Caco-2 (cell line): ENCODE measurements around the gene BCCIP. TPM values are rescaled to one million over a fixed set of nuclear protein-coding genes. Genes with fewer than 3 reads are reported as not detected.

Experiments used
- BruUV-seq: library from RNA; stranded (reverse); fragments of 400-500 nt; replicated peaks from 2 replicates; lab custom pipeline; 2021; lab: Mats Ljungman, UMichigan
- CTCF ChIA-PET: fragments of 300-600 bp; sonication (Branson Sonifier 250); formaldehyde crosslinking; loops from one replicate; lab custom pipeline; 2022; ENCODE audit warnings: antibody characterized with exemption; lab: Charles Lee
- POLR2A ChIA-PET: fragments of 300-600 bp; sonication (Branson Sonifier 250); formaldehyde crosslinking; loops from one replicate; lab custom pipeline; 2022; ENCODE audit warnings: antibody characterized with exemption; lab: Charles Lee
- DNase-seq, 2 experiments: peaks; one replicate each; pipeline versions ENCODE4 v3.0.0 to v3.0.0-alpha.2; 2020 to 2022
- H3K27me3 ChIP-seq: replicated peaks from 2 replicates; pipeline ENCODE4 v1.6.0; 2011; ENCODE audit warnings: low read length; ENCODE audit not compliant: control insufficient read depth, insufficient read depth
- H3K36me3 ChIP-seq: 2 replicates; pipeline ENCODE4 v1.5.1; 2011; ENCODE audit warnings: low read length; ENCODE audit not compliant: control insufficient read depth, insufficient read depth
- H3K4me1 ChIP-seq: fragments of 250-450 bp; sonication (Bioruptor Pico); 2 replicates; pipeline ENCODE4 v1.5.1; 2020; ENCODE audit warnings: mild to moderate bottlenecking
- H3K4me3 ChIP-seq: 2 replicates; pipeline ENCODE4 v1.5.1; 2011; ENCODE audit warnings: low read depth, mild to moderate bottlenecking, control low read depth, low read length
- H3K9me3 ChIP-seq: fragments of 250-450 bp; sonication (Bioruptor Pico); 2 replicates; pipeline ENCODE4 v1.5.1; 2020; ENCODE audit warnings: mild to moderate bottlenecking, moderate library complexity
- H3K27ac Mint-ChIP-seq: one replicate; pipeline ENCODE4 v1.8.0; 2022; ENCODE audit warnings: mixed read lengths; ENCODE audit not compliant: unreplicated experiment
- H3K27me3 Mint-ChIP-seq: one replicate; pipeline ENCODE4 v1.8.0; 2022; ENCODE audit warnings: mixed read lengths; ENCODE audit not compliant: insufficient read depth, unreplicated experiment
- H3K36me3 Mint-ChIP-seq: one replicate; pipeline ENCODE4 v1.8.0; 2022; ENCODE audit warnings: mild to moderate bottlenecking, mixed read lengths; ENCODE audit not compliant: insufficient read depth, unreplicated experiment
- H3K4me1 Mint-ChIP-seq: one replicate; pipeline ENCODE4 v1.8.0; 2022; ENCODE audit warnings: low read depth, mixed read lengths; ENCODE audit not compliant: unreplicated experiment
- H3K4me3 Mint-ChIP-seq: one replicate; pipeline ENCODE4 v1.8.0; 2022; ENCODE audit warnings: mild to moderate bottlenecking, moderate library complexity, mixed read lengths; ENCODE audit not compliant: unreplicated experiment
- H3K9me3 Mint-ChIP-seq: one replicate; pipeline ENCODE4 v1.8.0; 2022; ENCODE audit warnings: mixed read lengths; ENCODE audit not compliant: unreplicated experiment
- CTCF ChIP-seq, 2 experiments: fragments of 200-600 bp in 1 of 2; IDR thresholded peaks; 1 replicate in 1 of 2; 2 replicates in 1 of 2; pipeline versions ENCODE4 v1.5.1 to v1.8.0; 2011 to 2022; ENCODE audit warnings: antibody characterized with exemption in 1 of 2, control low read depth in 1 of 2, inconsistent platforms in 1 of 2, low read depth in 1 of 2, low read length in 1 of 2, mild to moderate bottlenecking in 1 of 2, moderate library complexity in 1 of 2; ENCODE audit not compliant: insufficient read depth in 1 of 2, severe bottlenecking in 1 of 2, unreplicated experiment in 1 of 2
- intact Hi-C: fragments of 100-400 bp; cut with micrococcal nuclease; formaldehyde crosslinking; loops from one replicate; pipeline ENCODE4 v1.10.0; 2022; ENCODE audit not compliant: unreplicated experiment
- total RNA-seq: library from RNA; stranded (reverse); gene quantifications from 2 replicates; pipeline ENCODE4 v1.2.3, GENCODE V29; 2022

BCCIP gene
- total RNA-seq, 1 experiment from 2014 or later = 91.2 TPM

DNA sequence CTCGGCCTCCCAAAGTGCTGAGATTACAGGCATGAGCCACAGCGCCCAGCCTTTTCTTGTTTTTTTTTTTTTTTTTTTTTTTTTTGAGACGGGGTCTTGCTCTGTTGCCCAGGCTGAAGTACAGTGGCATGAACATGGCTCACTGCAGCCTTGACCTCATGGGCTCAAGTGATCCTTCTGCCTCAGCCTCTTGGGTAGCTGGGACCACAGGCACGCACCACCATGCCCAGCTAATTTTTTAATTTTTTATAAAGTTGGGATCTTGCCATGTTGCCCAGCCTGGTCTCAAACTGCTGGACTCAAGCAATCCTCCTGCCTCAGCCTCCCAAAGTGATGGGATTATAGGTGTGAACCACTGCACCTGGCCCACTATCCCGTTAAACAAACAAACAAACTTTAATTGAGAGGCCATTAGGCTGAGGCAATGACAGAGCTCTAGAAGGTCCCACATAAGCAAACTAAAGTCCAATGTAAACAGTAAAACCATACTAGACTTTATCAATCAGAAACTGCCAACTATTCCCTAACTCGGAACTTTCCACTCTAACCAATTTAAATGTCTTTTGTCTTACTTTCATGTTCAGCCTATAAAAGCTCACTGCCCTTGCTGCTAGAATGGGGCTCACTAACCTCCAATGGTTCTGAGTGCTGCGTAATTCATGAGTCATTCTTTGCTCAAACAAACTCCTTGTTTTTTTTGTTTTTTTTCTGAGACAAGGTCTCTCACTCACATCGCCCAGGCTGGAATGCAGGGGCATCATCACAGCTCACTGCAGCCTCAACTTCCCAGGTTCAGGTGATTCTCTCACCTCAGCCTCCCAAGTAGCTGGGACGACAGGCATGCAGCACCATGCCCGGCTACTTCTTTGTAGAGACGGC, 55.9 kb downstream of the BCCIP start:
- Mint-ChIP-seq H3K4me3 (no peak overlapping the region), H3K27me3 (no peaks in the 10 kb centered on the region), H3K9me3 (peaks cover 13% of the 10 kb centered on the region), H3K27ac (peak overlapping the region; percentile 73), H3K4me1 (peaks cover 19% of the 10 kb centered on the region), H3K36me3 (peaks cover 18% of the 10 kb centered on the region)
- BruUV-seq = no TSS peak
- Histone ChIP-seq H3K27me3 (no peaks in the 10 kb centered on the region), H3K36me3 (no peaks in the 10 kb centered on the region; the same call in none of the 2 replicates), H3K4me3 (no peak overlapping the region), H3K9me3 (no peaks in the 10 kb centered on the region), H3K4me1 (peaks cover 16% of the 10 kb centered on the region)
- no peak for TF ChIP-seq CTCF (IDR thresholded peaks at IDR 0.05; ENCODE audit: insufficient read depth in 1 of 2, low read depth in 1 of 2, low read length in 1 of 2, severe bottlenecking in 1 of 2, unreplicated experiment in 1 of 2)
- POLR2A ChIA-PET = no interaction called here
- peak in 1 of 2 experiments; percentile 26 for DNase-seq
- CTCF ChIA-PET = no interaction called here
- intact Hi-C loops = no loop called here

GRCh38 chr10:125880719-125881118, 57.4 kb downstream of the BCCIP start:
- H3K36me3 ChIP-seq = no peaks in the 10 kb centered on the region; the same call in none of the 2 replicates
- Mint-ChIP-seq H3K4me3 (peak overlapping the region; percentile 42), H3K27ac (peak overlapping the region; percentile 64), H3K4me1 (peaks cover 19% of the 10 kb centered on the region), H3K36me3 (peaks cover 6% of the 10 kb centered on the region), H3K9me3 (no peaks in the 10 kb centered on the region), H3K27me3 (no peaks in the 10 kb centered on the region)
- H3K4me3 ChIP-seq = no peak overlapping the region
- POLR2A ChIA-PET = interaction anchor here (0.5 kb wide), 1 partner anchor 16 kb away, joined by 3 read pairs; no protein-coding TSS in a partner anchor
- intact Hi-C loops = no loop called here
- TF ChIP-seq CTCF (IDR thresholded peaks at IDR 0.05; ENCODE audit: insufficient read depth in 1 of 2, low read depth in 1 of 2, low read length in 1 of 2, severe bottlenecking in 1 of 2, unreplicated experiment in 1 of 2) = no peak
- no TSS peak for BruUV-seq
- DNase-seq = peak in 1 of 2 experiments; percentile 25
- H3K9me3 ChIP-seq = no peaks in the 10 kb centered on the region
- H3K27me3 ChIP-seq = no peaks in the 10 kb centered on the region
- peaks cover 16% of the 10 kb centered on the region for H3K4me1 ChIP-seq
- CTCF ChIA-PET = interaction anchor here (1.0 kb wide), 1 partner anchor 54 kb away, joined by 3 read pairs; no protein-coding TSS in a partner anchor

- ChIA-PET CTCF (interaction anchor here (1.0 kb wide), 1 partner anchor 53 kb away, joined by 3 read pairs; no protein-coding TSS in a partner anchor), POLR2A (no interaction called here)
- peak within 1 kb of the TSS; percentile 42 for H3K4me3 Mint-ChIP-seq
- Histone ChIP-seq H3K4me1 (peaks cover 16% of the 10 kb centered on the region), H3K36me3 (no peaks in the 10 kb centered on the region; the same call in none of the 2 replicates), H3K9me3 (no peaks in the 10 kb centered on the region), H3K27me3 (no peaks in the 10 kb centered on the region), H3K4me3 (no peak within 1 kb of the TSS)
- no peak for TF ChIP-seq CTCF (IDR thresholded peaks at IDR 0.05; ENCODE audit: insufficient read depth in 1 of 2, low read depth in 1 of 2, low read length in 1 of 2, severe bottlenecking in 1 of 2, unreplicated experiment in 1 of 2)
- no peaks in the 10 kb centered on the region for H3K9me3 Mint-ChIP-seq
- H3K27ac Mint-ChIP-seq = peak within 1 kb of the TSS; percentile 73
- peaks cover 6% of the 10 kb centered on the region for H3K36me3 Mint-ChIP-seq
- no TSS peak for BruUV-seq
- no peak for DNase-seq
- intact Hi-C loops = no loop called here
- peaks cover 19% of the 10 kb centered on the region for H3K4me1 Mint-ChIP-seq
- H3K27me3 Mint-ChIP-seq = no peaks in the 10 kb centered on the region
These were observed 57.8 kb downstream of the BCCIP start, which contains the start of gene DHX32 for GRCh38 chr10:125881192-125881591. Gene DHX32 (minus strand): TSS chr10:125881292. CDS start chr10:125880824, 468 bp downstream.
